ENCODE measurements around the gene GPR3. TPM values are rescaled to one million over a fixed set of nuclear protein-coding genes. Genes with fewer than 3 reads are reported as not detected.

The GPR3 gene
- polyA plus RNA-seq, 2 of the 4 experiments (the other 2 are of a cell fraction), result 0.76 to 1.7 TPM

- POLR2A ChIA-PET, result no interaction called here
- H3K4me3 ChIP-seq, result no peak overlapping the region
- DNase-seq (ENCODE audit: low read depth in 1 of 2, low spot score in 1 of 2) (no peak), FAIRE-seq (no peak), ATAC-seq (no peak)
- no peak overlapping the region for H3K27ac ChIP-seq
- peaks cover 25% of the 10 kb centered on the region for H3K4me1 ChIP-seq
- H3K4me2 ChIP-seq, result no peak overlapping the region
- 91% methylated on average over 7 of the region's 8 CpGs for WGBS (ENCODE audit: missing lambda C conversion rate)
- TF ChIP-seq JUN (IDR thresholded peaks at IDR 0.05) (no peak), MAZ (IDR thresholded peaks at IDR 0.05; ENCODE audit: borderline replicate concordance, low read depth, low read length) (no peak), SMC3 (IDR thresholded peaks at IDR 0.05) (no peak), HDAC2 (IDR thresholded peaks at IDR 0.05) (no peak), BHLHE40 (IDR thresholded peaks at IDR 0.05; ENCODE audit: low read depth, low read length) (no peak), HOXB13 (CRISPR knock-in tag; IDR thresholded peaks at IDR 0.05; ENCODE audit: low read depth) (no peak), NPAS2 (CRISPR knock-in tag; IDR thresholded peaks at IDR 0.05; ENCODE audit: borderline replicate concordance) (no peak)
- TF ChIP-seq, protein P1, sequence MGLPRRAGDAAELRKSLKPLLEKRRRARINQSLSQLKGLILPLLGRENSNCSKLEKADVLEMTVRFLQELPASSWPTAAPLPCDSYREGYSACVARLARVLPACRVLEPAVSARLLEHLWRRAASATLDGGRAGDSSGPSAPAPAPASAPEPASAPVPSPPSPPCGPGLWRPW (IDR thresholded peaks at IDR 0.05), result no peak
- H3K9me3 ChIP-seq, result no peaks in the 10 kb centered on the region
- CTCF ChIA-PET, result interaction anchor here (0.9 to 7.2 kb wide), 5 partner anchors 12 to 301 kb away, joined by 3 to 41 read pairs (median 3); no protein-coding TSS in a partner anchor
Measured at GRCh38 chr1:27346357-27346756, 46.1 kb upstream of the GPR3 start.

GRCh38 chr1:27346991-27347624 is 45.3 kb upstream of the GPR3 start:
- POLR2A ChIA-PET, result no interaction called here
- TF ChIP-seq MYC (IDR thresholded peaks at IDR 0.05; ENCODE audit: borderline replicate concordance, low read length) (no peak), ZFP36 (IDR thresholded peaks at IDR 0.05; ENCODE audit: borderline replicate concordance, partially characterized antibody) (peak; percentile 95)
- 91% methylated on average over 12 of the region's 14 CpGs for WGBS (ENCODE audit: missing lambda C conversion rate)
- FAIRE-seq (no peak), ATAC-seq (no peak), DNase-seq (ENCODE audit: low read depth in 1 of 2, low spot score in 1 of 2) (no peak)
- no peaks in the 10 kb centered on the region for H3K9me3 ChIP-seq
- H3K27ac ChIP-seq, result peak overlapping the region in 1 of 2 experiments; percentile 32; a peak in 2 of 6 replicates
- CTCF ChIA-PET, result interaction anchor here (0.7 to 7.2 kb wide), 5 partner anchors 11 to 63 kb away, joined by 3 to 41 read pairs (median 3); no protein-coding TSS in a partner anchor
- H3K4me3 ChIP-seq, result no peak overlapping the region
- peaks cover 18% of the 10 kb centered on the region for H3K4me1 ChIP-seq
- no peak overlapping the region for H3K4me2 ChIP-seq

GRCh38 chr1:27348861-27349783 is 43.3 kb upstream of the GPR3 start:
- Histone ChIP-seq H3K9me3 (no peaks in the 10 kb centered on the region), H3K4me2 (peak overlapping the region; percentile 96), H3K4me1 (peaks cover 14% of the 10 kb centered on the region; the same call in 1 of the 3 replicates), H3K27ac (peak overlapping the region; percentile 78 to 89), H3K4me3 (peak overlapping the region; percentile 48)
- DNase-seq (ENCODE audit: low read depth in 1 of 2, low spot score in 1 of 2), result peak; percentile 48 to 56
- TF ChIP-seq, protein P2, sequence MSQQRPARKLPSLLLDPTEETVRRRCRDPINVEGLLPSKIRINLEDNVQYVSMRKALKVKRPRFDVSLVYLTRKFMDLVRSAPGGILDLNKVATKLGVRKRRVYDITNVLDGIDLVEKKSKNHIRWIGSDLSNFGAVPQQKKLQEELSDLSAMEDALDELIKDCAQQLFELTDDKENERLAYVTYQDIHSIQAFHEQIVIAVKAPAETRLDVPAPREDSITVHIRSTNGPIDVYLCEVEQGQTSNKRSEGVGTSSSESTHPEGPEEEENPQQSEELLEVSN (IDR thresholded peaks at IDR 0.05; ENCODE audit: borderline replicate concordance, low read depth), result peak; percentile 59; the same call in 1 of the 2 replicates
- TF ChIP-seq KDM5A (IDR thresholded peaks at IDR 0.05), result no peak
- TF ChIP-seq, protein P3, sequence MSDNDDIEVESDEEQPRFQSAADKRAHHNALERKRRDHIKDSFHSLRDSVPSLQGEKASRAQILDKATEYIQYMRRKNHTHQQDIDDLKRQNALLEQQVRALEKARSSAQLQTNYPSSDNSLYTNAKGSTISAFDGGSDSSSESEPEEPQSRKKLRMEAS (IDR thresholded peaks at IDR 0.05), result peak; percentile 61; the same call in 1 of the 2 replicates
- peak; percentile 82 to 86 for ATAC-seq
- ChIA-PET POLR2A (interaction anchor here (1.0 to 2.0 kb wide), 2 partner anchors 17 kb away, joined by 3 to 11 read pairs; partner anchors contain the start of gene MAP3K6), CTCF (interaction anchor here (0.7 to 12.1 kb wide), 6 partner anchors 9 to 39 kb away, joined by 3 to 134 read pairs (median 8); partner anchors contain the start of genes CD164L2, MAP3K6 and SYTL1)
- 36% methylated on average over 12 of the region's 51 CpGs for WGBS (ENCODE audit: missing lambda C conversion rate)
- FAIRE-seq, result no peak

Data from A549 (cell line).